ENCODE results near the gene PRKCE.

The PRKCE gene

DNA sequence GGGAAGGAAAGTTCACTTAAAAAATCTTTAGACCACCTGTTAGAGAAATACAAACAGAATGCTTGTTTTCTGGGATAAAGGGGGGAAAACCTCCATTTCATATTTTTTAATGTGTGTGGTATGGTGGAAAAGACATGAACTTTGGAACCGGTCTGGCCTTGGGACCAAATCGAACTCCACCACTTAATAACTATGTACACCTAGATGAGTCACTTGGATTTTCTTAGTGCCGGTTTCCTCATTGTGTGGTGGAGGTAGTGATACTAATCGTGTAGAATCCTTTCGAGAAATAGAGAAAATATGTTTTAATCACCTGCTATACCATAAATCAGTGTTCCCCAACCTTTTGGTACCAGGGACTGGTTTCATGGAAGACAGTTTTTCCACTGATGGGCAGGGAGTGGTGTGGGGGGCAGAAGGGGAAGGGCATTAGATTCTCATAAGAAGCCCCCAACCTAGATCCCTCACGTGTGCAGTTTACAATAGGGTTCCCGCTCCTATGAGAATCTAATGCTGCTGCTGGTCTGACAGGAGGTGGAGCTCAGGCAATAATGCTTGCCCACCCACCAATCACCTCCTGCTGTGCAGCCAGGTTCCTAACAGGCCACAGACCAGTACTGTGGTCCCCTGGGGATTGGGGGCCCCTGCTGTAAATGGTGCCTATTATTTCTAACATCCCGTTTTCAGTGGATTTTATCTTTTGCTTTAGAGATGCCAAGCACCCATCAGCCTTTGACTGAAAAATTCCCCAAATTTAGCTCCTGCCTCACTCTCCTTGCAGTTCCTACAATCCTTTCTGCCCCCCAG is 308.8 kb downstream of the PRKCE start:
- no peak for DNase-seq (ENCODE audit: low spot score)
- TF ChIP-seq, protein P1, sequence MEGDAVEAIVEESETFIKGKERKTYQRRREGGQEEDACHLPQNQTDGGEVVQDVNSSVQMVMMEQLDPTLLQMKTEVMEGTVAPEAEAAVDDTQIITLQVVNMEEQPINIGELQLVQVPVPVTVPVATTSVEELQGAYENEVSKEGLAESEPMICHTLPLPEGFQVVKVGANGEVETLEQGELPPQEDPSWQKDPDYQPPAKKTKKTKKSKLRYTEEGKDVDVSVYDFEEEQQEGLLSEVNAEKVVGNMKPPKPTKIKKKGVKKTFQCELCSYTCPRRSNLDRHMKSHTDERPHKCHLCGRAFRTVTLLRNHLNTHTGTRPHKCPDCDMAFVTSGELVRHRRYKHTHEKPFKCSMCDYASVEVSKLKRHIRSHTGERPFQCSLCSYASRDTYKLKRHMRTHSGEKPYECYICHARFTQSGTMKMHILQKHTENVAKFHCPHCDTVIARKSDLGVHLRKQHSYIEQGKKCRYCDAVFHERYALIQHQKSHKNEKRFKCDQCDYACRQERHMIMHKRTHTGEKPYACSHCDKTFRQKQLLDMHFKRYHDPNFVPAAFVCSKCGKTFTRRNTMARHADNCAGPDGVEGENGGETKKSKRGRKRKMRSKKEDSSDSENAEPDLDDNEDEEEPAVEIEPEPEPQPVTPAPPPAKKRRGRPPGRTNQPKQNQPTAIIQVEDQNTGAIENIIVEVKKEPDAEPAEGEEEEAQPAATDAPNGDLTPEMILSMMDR (IDR thresholded peaks at IDR 0.05; ENCODE audit: extremely low read depth, missing control alignments) = no peak

DNA sequence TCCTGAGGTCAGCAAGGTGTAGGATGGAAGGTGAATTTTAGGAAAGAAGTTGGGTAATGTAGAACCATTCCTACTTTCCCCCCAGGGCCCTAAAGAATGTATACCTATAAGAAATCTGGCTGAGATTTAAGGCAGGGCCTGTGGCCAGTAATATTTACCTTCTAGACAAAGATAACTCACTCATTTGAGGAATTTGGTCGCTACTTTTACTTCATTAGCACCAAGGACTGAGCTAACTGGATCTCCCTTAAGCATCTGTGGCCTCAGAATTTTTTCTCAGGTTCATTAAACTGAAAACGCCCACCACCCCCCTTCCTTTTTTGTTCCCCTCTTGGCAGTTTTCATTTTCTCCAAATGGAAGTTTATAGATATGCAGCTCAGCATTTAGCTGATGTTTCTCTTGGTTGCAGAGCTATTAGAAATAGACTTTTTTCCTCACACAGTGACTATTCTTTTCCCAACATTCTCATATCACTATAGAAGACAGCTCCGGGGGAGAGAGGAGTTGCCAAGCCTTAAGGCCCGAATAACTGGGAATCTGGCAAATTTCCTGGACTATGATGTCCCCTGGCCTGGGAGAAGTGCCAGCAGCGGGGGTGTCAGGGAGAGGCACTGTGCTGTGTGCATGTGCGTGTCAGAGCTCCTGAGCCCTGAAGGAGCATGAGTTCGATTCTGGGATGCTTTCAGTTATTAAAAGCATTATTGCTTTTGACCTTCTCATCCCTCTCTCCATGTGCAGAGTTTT is 310.9 kb downstream of the PRKCE start:
- TF ChIP-seq, protein P1 (IDR thresholded peaks at IDR 0.05; ENCODE audit: extremely low read depth, missing control alignments) = no peak
- no peak for DNase-seq (ENCODE audit: low spot score)

DNA sequence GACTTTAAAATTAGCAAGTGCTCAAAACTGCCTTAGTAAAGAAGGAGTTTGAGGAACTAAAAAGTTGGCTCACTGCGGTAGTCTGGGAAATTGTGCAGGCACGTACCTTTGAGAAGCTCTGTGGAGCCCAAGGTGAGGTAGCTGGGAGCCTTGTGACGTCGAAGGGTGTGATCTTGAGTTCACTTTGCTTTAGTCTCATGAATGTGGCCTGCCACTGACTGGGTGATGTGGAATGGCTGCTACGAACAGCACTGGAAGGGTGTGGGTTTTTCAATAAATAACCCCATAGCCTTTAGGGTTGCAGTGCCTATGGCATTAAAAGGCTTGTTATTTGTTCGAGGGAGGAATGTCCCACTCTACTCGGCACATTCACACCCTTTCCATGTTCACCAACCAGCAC is 312.3 kb downstream of the PRKCE start:
- TF ChIP-seq, protein P1 (IDR thresholded peaks at IDR 0.05; ENCODE audit: extremely low read depth, missing control alignments) = no peak
- no peak for DNase-seq (ENCODE audit: low spot score)

DNA sequence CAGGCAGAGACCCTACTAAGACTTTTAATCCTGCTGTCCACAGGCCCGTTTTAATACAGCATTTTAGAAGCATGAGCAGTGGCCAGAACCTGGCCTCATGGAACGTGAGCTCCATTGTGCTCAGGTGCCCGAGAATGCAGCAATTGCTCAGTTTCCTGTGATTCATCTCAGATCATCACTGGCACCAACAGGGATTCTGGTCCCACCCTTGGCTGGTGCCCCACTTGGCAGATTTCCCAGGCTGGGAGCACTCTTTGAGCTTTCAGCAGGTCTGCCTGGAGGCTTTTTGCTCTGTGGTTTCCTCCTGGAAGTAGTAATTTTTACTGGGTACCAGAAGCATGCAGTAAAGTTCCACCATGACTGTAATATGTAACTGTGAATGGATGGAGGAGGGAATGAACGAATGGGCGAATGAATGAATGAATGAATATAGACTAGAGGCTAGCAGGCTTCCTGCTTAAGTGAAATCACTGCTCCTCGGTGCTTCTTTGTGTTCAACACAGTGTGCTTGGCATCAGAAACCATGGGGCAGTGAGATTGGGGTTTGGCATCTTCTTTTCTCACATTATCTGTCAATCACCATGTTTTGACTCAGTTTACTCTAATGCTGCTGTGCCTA is 312.9 kb downstream of the PRKCE start:
- DNase-seq (ENCODE audit: low spot score) = no peak
- TF ChIP-seq, protein P1 (IDR thresholded peaks at IDR 0.05; ENCODE audit: extremely low read depth, missing control alignments) = no peak

DNA sequence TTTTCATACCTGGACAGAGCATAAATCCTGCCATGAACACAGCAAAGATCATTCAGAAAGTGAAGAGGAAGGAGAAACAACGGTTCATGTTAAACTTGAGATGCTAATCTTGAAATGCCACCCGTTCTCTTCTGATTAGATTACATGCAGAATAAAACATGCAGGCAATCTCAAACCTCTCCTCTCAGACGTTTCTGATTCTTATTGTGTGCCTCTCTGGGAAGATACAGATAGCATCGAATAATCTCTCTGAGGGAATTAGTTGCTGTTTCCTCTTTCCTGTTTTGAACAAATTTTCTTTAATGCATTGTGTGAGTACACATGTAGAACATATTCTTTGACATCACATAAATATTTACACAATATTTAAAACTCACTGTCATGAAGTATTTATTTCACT is 313.4 kb downstream of the PRKCE start:
- TF ChIP-seq, protein P1 (IDR thresholded peaks at IDR 0.05; ENCODE audit: extremely low read depth, missing control alignments) = no peak

DNA sequence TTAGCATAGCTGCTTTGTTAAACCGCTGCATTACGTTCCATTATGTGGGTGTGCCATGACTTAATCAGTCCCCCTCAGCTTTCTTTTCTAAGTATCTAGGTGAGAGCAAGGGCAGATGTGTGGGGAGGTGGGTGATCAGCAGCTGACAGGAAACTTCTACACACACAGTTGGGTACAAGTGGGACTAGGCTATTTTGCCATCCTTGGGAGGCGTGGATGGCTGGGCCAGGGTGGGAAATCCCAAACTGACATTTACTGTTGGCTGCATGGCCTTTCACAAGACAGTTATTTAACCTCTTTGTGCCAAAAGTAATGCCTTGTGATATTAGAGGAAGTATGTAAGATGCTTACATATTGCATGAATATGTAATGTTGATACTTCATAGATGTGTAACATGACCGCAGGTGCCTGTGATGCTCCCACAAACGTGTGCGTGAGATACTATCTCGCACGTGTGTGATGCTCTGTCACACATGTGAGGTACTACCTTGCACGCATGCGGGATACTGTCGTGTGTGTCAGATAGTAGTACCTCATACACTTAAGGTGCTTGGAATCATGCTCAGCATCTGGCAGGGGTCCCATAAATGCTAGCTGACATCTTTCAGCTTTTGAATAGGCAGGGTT is 314.5 kb downstream of the PRKCE start:
- DNase-seq (ENCODE audit: low spot score) = no peak
- TF ChIP-seq, protein P1 (IDR thresholded peaks at IDR 0.05; ENCODE audit: extremely low read depth, missing control alignments) = no peak

More for the DNA sequence above, 313.4 kb downstream of the PRKCE start:
- DNase-seq (ENCODE audit: low spot score) = no peak

Data from GM20000 (cell line).